Activated CD4-positive, alpha-beta T cell treated with anti-CD3 and anti-CD28 coated beads, Interleukin-2, amount 50 U/mL, for 4 hours (primary cell): ENCODE measurements around the gene SLC46A3.

Experiments used
- DNase-seq, 2 experiments: peaks; one replicate each; pipeline ENCODE4 v3.0.0-alpha.2; 2020

The SLC46A3 gene

GRCh38 chr13:28678809-28679208 lies 40.0 kb downstream of the SLC46A3 start:
- no peak for DNase-seq

DNA sequence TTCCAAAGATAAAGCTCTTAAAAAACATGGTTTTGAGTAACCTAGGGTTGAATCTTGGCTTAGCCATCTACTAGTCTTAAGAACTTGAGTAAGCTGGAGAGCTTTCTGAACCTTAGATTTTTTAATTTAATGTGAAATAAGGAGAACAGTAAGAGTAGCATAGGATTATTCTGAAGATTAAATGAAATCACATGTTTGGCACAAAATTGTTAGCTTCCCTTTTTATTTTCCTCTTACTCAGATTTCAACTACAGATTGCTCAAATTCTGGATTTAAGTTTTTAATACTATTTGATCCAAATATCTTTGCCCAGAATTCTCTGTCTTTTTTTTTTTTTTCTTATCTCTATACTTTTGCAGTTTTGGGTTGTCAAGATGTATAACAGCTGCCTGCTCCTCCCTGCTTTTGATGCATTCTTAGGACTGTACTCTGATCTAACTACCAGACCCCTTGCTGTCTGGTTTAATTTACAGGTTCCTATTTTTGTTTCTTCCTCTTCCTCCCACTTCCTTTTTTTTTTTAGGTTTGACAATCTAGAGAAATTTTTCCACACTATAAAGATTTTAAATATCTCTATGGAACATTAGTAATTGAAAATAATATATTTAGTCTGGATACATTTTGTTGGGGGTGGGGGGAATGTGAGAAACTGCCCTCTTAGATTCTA lies 47.5 kb downstream of the SLC46A3 start:
- DNase-seq = no peak

DNA sequence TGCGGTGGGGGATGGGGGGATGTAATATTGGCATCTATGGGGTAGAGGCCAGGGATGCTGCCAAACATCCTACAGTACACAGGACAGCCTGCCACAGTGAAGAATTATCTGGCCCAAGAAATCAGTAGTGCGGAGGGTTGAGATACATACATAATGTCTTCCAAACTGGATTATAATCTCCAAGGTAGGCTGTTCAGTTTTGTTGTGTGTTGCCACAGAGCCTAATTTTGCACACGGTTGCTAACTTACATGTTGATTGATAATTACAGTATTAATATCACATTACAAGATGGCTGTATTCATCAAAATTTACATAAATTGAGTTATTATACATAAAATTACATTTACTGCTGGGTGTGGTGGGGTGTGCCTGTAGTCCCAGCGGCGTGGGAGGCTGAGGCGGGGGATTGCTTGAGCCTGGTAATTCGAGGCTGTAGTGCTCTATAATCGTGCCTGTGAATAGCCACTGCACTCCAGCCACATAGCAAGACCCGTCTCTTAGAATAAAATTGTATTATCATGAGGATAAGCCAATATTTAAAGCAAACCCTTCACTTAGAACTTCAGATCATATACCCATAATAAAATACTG lies 51.8 kb downstream of the SLC46A3 start:
- DNase-seq = no peak

- DNase-seq = peak in 1 of 2 experiments; percentile 7
Observed at GRCh38 chr13:28659621-28659970, 59.2 kb downstream of the SLC46A3 start.

- peak; percentile 86 for DNase-seq
Observed at GRCh38 chr13:28658796-28659620, 59.8 kb downstream of the SLC46A3 start, which contains the start of gene POMP. Gene POMP (plus strand): TSS chr13:28659130. CDS start chr13:28659185, 55 bp downstream.

DNA sequence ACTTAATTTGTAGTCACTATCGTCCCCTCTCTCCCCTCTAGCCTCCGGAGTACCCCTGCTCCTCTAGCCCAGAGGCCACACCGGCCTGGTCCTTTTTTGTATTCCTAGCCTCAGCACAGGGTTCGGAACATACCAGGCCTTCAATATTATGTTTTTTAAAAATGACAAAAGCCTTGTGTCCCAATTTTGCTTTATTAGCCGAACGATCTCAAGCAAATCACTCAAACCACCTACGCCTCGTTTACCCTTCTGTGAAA lies 60.3 kb downstream of the SLC46A3 start:
- DNase-seq = no peak

DNA sequence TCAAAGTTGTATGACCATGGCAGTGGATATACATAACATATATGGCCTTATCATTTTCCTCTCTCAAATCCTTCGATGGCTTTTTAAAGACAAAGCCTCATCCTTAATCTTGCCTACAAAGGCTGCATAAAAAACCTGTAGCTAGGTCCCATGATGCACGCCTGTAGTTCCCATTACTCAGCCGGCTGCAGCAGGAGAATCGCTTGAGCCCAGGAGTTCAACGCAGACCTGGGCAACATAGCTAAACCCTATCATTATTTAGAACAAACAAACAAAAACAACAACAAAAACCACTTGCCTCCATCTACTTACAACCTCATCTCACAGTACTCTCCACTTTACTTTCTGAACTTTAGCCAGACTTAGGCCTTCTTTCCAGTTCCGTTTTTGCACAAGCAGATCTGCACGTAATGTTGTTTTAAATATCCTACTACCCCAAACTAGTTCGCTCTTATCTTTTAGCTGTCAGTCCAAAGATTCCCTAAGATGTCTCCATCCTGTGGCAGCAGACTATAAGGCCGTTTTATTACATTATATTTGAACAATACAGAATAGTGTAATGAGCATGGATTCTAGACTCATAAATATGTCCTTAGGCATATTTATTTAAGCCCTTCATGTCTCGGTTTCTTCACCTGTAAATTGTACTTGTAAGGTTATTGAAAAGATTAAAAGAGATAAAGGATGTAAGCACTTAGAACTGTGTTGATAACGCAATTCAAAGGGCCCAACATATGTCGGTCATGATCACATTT lies 60.8 kb downstream of the SLC46A3 start:
- DNase-seq = no peak

DNA sequence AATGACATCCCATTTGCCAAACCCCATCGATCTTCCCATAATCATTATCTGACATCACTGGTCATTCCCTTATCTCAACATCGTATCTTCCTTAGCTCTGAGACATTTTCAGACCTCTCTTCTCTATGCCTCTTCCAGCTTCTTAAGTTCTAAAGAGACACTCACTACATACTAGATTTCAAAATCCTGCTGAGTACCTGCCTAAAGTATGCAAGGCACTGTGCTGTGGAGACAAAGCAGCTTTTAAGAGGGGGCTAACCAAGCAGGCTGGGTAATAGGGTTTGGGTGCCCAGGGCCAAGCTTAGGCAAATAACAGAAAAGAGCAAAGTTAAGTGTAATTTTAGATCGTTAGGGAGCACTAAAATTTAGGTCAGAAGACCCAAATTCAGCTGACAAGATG lies 63.2 kb downstream of the SLC46A3 start:
- DNase-seq = no peak

GRCh38 chr13:28654276-28654675 lies 64.5 kb downstream of the SLC46A3 start:
- no peak for DNase-seq

- DNase-seq = no peak
Observed at GRCh38 chr13:28653111-28653510, 65.7 kb downstream of the SLC46A3 start.

DNA sequence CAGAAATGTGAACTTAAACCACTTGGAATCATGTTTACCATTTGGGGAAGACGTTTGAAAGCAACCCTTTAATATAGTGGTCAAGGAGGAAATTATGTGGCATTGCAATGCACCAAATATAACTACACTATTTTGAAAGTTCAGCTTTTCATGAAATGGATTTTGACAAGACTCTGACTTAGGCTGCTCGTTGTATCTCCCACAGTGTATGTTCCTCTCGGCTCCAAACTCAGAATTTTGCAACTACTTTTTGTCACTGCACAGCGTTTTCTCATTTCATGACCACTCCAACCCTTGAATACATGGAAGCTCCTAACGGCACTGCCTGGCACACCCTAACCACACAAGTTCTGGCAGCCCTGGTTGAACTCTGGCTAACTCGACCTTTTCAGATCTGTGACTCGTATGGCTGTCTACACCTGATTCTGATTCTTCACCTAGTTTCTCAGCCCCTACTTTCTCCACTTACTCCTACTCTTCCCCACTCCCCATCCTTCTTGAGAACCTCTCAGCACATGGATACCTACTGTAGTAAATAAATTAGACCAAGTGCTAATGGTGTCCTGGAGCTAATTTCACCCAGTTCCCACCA lies 66.9 kb downstream of the SLC46A3 start:
- no peak for DNase-seq

DNA sequence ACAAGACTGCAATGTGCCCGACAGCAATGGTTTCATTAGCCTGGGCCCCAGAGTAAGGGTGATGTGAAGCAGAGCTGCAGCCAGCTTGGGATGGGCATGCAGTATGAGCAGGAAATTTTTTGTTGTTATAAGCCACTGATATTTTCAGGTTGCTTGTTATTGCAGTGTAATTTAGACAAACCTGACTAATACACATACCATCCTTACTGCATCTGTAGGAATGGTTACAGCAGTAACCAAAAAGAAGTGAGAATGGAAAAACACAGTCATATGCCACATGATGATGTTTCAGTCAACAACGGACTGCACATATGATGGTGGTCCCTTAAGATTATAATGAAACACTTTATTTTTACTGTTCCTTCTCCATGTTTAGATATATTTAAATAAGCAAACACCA lies 68.5 kb downstream of the SLC46A3 start:
- no peak for DNase-seq
